Activated T-helper 1 cell treated with anti-CD3 and anti-CD28 coated beads, Interleukin-2, amount 50 U/mL, for 16 hours (primary cell): ENCODE results near the gene NFIX.
A peak's percentile ranks its signal among the peaks of the same experiment; 100 is the strongest.

Source experiments
- DNase-seq, 2 donors: peaks; one replicate each; pipeline ENCODE4 v3.0.0-alpha.2; 2020; ENCODE audit warnings: low read depth in 1 of 2, low spot score in 1 of 2

NFIX gene

DNA sequence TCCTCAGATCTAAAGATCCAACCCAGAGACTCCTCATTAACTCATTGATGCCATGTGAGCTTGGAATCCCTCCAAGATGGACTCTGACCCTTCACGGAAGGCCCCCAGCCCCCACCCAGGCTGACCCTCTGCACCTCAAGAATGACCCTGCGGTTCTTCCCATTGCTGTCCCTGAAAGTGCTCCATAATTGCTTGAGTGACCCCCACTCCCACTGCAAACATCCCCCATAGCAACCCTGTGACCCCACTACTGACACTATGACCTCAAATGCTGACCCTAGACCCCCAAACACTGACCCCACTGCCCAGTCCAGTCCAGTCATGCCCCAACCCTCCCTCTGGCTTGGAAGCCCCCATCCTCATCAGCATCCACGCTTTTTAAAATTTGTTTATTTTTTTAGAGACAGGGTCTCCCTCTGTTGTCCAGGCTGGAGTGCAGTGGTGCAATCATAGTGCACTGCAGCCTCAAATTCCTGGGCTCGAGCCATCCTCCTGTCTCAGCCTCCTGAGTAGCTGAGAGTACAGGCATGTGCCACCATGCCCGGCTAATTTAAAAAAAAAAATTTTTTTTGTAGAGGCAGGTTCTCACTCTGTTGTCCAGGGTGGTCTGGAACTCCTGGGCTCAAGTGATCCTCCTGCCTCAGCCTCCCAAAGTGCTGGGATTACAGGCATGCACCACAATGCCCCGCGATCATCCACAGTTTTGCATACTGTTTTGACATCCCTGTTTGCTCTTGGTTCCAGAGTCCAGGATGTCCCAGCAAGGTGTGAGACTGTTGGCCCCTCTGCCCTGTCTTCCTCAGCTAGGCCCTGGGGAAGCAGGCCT lies 106.5 kb downstream of the NFIX start:
- DNase-seq = no peak

DNA sequence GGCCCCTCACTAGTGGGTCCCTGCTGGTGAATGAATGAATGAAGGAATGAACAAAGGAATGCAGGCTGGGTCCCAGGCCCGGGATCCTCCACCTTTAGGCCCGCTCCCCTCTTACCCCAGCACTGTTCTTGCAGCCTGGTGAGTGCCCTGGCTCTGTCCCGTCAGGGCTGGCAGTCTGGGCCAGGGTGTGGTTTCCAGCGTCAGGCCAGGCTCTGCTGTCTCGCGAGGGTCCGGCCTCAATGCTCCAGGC lies 107.1 kb downstream of the NFIX start:
- DNase-seq = no peak

DNA sequence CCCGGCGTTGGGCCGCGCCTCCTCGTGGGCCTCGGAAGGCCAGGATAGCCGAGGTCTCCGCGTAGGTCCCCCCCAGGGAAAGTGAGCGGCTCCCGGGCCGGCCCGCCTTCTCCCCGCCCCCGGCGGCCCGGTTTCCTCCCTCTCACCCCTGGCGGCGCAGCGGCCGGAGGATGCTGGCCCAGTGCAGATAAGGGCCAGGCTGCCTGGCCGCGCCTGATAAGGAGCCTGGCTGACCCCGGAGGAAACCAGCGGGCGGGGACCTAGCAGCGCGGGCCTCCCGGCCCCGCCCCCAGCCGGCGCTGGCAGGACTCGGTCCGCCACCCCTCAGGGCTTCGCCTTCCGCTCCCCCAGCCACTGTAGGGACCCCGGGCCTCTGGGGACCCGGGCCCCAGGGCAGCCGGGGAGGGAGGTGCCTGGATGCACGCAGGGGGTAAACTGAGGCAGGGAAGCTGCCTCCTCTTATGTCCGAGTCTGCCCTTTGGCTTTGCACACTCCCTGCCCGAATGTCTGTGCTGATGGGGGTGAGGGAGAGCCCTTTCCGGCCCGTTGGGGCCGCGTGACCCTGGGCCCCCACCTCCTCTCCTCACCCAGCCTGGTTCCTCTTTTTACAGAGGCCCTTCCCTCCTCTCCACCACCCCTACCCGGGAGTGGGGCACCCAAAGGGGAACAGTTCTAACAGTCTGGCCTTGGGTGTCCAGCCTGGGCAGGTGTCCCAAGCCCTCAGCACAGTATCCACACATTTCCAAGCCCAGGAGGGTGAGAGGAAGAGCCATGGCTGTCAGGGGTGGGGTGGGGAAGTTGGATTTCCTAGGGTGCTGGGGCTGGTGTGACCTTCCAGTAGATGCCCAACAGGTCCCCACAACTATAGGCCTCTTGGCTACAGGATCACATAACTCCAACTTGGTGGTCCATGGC lies 107.6 kb downstream of the NFIX start, which contains the start of gene LYL1:
LYL1 (minus strand) TSS at position 193 of the 915 bp plus-strand sequence. CDS start 1,687 bp downstream, outside the sequence.
- DNase-seq = no peak

DNA sequence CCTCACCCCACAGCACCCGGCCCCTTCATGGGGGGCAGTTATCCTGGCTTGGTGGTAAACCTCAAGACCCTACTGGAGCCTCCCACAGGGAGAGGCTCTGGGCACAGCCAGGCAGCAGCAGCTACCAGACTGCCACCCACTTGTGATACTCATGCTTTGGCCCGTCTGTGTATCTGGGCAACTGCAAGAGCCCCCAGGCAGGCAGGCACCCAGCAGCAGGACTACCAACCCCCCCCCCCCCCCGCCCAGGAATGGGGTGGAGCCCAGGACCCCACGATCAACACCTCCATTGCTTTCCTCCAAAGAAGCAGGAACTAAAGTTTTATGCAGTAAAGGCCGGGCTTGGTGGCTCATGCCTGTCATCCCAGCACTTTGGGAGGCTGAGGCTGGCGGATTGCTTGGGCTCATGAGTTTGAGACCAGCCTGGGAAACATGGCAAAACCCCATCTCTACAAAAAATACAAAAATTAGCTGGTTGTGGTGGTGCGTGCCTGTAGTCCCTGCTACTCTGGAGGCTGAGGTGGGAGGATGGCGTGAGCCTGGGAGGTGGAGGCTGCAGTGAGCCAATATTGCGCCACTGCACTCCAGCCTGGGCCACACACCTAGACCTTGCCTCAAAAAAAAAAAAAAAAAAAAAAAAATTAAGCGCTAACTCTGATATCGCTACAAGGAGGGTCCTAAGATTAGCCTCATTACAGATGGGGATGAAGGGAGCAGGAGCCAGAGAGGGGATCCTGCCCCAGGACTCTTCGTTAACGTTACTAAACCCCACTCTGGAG lies 108.5 kb downstream of the NFIX start:
- DNase-seq = no peak

DNA sequence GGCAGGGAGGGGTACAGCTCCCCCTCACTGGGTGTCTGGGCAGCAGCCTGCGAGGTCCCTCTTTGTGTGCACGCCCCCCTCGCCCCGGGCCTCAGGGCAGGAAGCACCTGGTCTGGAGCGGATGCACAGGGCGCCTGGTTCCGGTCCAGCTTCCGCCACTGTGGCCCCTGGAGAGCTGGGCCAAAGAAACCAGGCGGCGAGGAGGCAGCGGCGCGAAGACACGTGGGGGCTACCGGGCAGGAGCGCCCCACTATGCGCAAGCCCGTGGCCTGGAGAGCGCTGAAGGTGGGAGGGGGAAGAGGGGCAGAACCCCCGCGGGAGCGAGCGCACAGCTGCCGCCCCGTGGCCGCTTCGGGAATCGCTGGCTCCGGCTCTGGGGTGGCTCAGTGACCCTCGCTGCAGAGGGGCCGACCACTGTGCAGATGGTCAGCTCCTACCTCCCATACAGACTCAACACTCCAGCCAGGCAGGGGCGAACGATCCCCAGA lies 109.1 kb downstream of the NFIX start:
- DNase-seq = peak; percentile 42 to 50

DNA sequence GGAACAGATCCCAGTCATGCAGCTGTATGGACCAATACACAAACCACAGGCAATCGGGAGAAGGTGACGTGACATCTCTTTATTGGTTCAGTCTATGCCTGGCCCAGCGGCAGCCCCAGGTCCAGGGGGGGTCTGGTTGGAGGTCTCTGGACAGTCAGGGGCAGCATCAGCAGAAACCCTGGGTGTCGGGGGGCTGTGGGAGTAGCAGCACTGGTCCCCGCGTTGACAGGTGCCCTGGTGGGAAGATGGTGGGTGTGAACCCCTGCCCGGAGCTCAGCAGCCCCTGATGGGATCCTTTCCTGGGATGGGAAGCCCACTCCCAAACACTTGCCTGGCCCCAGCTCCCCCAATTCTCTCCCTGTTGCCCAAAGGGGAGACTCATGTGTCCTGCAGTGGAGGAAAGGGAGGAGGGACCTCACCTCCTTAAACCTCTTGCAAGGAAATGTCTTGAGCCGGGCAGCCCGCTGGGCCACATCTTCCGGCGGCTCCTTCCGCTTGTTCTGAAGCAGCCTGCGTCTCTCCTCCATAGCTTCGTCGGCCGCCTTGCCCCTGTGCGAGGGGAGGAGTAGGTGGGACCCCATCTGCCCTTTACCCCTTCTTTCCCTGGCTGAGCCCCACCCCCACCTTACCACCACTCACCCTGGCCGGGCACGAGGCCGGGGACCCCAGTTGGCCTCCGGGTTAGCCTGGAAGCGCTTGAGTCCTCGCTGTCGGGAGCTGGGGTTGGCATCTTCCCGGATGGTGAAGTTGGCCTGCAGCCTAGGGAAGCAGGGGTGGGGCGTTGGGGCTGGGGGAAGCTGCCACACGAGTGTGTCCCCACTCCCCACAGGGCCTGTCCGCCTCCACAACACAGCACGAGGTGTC lies 109.8 kb downstream of the NFIX start:
- DNase-seq = no peak

DNA sequence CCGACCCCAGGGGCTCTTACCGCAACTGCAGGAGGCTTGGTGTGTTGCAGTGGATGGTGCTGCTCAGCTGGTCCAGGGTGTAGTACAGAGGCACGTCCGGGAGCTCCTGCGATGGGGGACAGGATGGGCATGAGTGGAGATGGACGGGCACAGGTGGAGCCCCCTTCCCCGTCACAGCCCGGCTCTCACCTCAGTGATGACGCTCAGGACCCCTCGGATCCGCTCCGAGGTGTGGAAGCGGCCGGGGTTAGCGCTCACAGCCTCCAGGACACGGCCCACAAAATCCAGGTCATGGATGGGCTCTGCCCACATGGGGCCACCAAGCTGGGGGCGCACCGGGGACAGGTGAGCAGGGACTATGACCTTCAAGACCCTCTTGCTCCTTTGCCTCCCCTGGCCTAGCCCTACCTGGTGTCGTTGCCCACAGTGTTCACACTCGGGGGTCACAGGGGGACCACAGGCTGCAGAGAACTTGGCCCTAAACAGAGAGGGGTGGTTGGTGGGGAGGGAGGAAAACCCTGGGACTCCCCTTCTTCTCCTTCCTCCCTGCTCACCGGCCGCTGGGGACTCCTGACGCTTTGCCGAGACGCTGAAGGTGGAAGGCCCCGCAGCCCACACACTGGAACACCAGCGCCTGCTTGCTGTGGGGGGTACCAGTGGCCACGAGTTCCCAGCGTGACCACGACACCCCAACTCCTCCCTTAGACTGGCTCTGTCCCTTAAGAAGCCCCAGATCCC lies 114.3 kb downstream of the NFIX start:
- no peak for DNase-seq

DNA sequence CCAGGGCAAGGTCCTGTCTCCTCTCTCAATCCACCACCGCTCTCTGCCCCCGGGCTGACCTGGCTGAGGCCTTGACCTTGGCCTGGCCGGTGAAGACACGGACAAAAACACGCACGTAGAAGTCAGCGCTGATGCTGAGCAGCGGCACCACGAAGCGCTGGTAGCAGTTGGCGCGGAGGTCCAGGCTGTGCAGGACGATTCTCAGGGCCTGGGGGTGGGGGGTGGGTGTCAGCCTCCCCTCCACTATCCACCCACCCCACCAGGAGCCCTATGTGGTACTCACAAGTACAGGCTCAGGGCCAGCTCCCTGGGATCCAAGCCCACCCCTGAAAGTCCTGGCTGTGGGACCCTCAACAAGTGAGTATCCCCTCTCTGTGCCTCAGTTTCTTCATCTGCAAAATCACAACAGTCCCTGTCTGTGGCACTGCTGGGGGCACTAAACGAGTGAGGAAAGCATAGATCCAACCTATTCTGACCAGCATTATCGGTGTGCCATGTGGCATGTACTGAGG lies 114.9 kb downstream of the NFIX start:
- DNase-seq = no peak

DNA sequence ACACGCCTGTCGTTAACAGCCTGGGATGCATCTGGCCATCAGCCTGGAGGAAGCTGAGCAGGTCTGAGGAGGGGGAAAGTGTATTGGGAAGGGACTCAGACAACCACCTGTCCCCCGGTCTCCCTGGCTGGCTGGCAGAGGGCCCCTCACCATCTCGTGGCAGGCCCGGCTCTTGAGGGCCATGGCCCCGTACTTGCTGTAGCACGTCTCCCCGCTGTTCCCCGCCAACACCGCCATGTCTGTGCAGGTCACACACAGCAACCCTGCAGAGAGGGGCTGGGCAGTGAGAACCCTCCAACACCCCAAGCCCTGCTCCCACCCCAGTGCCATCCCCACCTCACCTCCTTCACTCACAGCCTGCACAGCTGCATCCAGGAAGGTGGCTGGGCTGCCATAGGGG lies 117.3 kb downstream of the NFIX start:
- DNase-seq = no peak

DNA sequence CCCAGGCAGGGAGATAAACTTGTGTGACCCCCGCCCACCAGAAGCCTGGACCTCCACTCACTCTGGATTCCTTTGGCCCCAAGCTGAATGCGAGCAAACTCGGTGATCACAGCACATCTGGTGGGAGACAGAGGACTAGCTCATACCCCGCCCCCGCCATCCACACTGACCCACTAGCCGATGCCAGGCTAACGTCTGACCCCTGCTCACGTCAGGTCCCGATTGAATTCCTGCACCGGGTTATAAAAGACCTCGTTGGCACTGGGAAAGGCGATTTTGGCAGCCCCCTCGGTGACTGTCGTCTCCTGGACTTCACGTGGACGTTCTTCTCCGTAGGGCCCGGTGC lies 120.6 kb downstream of the NFIX start:
- no peak for DNase-seq

DNA sequence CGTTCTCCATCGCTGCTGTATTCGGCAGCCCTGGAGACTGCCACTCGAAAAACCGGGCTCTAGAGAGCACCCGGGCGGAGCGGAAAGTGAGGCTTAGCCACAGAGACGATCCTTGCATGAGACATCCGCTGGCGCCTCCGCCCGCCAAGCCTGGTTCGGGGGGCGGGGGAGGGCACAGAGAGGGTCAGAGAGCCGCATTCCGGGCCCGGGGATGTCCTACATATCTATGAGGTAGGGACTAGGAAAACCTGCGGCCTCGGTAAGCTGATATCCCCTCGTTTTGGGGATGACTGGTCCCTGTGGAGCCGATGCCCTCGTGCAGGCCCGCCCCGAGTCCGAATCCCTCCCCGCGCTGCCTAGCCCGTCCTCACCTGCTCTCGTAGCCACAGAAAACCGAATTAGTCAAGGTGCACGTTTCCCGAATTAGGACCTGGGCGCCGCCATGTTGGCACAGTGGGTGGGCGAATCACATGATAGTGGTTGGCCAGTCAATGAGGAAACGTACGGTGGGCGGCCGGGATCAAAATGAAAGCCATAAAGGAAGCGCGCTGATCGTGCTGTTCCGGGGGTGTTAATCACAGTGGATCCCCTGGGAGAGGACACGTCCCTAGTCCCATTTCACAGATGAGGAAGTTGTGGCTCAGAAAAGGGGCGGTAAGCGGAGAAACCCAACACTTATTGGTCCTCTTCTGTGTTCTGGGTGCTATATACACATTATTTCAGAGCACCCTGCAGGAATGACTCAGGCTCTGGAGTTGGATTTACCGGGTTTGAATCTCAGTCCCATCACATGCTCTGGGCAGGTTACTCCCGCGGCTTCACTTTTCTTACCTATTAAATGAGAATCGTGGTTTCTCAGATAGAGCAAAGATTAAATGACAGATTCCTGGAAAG lies 121.3 kb downstream of the NFIX start, which contains the start of gene TRMT1:
TRMT1 (minus strand) TSS at position 459 of the 894 bp plus-strand sequence; CDS start at position 118, 341 bp downstream.
- DNase-seq = peak; percentile 76 to 80

DNA sequence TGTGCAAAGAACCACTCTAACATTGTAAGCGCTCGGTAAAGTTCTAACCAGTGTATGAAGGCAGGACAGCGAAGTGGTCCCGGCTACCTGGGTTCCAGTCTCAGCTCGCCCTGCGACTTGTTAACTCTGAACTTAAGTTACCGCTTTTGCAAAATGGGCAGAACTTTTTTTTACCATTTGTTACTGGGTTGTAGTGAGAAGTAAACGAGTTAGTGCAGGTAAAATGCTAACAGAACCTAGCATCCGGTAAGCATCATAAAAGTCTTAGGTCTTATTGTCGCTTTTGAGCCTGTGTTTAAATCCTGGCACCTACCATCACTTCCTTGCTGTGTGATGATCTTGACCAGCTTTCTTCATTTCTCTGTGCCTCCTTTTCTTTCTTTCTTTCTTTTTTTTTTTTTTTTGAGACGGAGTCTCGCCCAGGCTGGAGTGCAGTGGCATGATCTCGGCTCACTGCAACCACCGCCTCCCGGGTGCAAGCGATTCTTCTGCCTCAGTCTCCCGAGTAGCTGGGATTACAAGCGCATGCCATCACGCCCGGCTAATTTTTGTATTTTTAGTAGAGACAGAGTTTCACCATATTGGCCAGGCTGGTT lies 122.0 kb downstream of the NFIX start:
- DNase-seq = no peak

DNA sequence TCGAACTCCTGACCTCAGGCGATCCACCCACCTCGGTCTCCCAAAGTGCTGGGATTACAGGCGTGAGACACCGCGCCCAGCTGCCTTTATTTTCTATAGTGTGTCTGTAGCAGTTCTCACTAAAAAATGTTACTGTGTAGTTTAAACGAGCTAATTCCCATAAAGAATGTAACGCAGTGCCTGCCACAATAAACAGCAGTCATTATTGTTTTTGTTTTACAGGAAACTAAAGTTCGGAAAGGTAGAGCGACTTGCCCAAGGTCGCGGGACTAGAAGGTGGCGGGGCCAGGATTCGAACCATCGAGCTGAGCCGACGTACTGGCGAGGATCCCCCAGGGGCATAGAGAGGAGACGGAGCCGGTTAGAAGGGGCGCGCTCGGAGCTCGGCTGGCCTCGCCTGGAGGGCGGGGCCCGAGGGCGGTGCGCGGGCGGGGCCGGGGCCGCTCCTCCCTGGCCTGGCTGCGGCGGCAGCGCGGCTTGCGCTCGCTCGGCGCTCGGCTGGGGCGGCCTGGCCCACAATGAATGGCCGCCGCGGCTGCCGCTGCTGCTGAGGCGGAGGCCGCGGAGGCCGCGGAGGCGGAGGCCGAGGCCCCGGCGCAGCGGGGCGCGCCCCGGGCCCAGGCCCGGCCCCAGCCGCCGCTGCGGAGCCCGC lies 122.6 kb downstream of the NFIX start, which contains the start of gene NACC1:
NACC1 (plus strand) TSS at position 493 of the 652 bp plus-strand sequence. CDS start 16,944 bp downstream, outside the sequence.
- DNase-seq = peak; percentile 76 to 88

DNA sequence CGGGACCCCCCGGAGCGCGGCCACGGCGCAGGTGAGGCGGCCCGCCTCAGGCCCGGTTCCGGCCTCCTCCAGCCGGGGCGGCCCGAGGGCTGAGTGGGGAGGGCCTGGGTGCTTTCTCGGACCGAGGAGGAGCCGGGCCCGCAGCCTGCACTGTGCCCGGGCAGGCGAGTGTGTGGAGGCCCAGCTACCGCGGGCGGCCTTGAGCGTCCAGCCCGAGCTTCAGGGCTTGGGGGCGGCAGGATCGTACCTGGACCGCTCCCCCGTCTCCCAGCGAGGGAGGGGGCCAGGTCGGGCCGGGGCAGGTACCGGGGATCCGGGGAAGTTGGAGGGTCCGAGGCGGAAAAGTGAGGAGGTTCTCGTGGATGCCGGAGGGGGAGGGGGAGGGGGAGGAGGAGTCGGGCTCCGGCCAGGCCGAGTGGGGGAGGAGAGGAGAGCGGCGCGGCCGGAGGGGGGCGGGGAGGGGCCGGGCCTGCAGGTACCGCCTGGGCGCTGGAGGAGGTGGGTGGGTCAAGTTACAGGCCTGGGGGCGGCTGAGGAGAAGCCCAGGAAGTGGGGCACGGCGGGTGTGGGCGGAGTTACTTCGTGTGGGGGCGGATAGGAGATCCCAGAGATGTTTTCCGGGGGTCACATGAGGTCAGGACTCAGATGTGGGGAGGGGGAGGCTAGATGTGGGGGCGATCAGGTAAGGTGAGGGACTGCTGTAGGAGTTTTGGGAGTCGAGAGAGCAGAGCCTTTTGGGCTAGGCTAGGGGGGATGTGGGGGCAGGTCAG lies 123.3 kb downstream of the NFIX start:
- no peak for DNase-seq

DNA sequence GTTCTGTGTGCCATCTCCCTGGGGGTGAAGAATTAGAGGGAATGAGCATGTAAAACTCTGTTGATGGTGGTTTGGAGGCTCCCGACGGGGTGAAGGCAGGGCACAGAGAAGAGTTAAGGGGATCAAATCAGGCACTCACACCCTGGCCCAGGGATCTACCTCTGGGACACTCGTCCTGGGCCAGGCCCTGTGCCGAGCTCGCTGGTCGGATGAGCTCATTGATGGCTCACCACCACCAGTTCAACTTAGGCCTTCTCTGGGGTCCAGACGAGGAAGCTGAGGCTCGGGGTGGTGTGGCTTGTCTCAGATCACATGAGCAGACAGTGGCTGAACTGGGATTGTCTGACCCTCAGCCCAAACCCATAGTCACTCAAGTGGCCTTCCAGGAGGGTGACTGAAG lies 124.4 kb downstream of the NFIX start:
- DNase-seq = no peak

DNA sequence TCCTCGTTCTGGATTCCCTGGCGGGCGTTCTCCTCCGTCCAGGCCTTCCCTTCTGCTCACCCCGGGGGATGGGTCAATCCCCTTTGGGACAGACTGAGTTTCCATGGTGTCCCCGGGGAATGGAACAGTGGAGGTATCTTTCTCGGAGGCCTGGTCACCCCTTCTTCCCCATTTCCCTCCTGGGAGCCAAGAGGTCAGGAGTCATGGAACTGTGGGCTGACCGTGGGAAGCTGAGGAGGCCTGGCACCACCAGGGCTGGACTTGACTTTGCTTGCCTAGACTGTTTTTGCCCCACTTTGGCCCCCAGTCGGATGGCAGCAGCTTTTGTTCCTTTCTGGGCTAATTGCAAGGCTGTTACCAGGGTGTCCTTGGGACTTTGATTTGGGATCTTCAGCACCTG lies 124.8 kb downstream of the NFIX start:
- DNase-seq = no peak

DNA sequence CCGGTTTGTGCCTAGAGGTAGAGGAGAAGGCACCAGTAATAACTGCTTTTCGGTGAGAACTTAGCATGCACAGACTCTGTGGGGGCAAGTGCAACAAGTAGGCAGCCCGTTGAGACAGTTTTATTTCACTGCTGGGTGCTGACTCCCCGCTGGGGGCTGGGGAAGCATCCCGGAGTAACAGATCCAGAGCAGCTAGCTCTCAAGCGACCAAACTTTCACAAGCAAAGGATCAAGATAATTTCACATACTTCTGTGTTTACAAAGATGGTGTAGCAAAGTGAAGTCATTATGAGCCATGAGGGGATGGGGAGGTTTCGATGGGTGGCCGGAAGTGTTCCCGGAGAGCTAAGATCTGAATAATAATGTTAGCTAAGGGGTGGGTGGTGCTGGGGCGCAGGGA lies 125.5 kb downstream of the NFIX start:
- no peak for DNase-seq
